Heart right ventricle (tissue), 16 donors: Measurements from ENCODE around the gene CXCL5. TPM values are rescaled to one million over a fixed set of nuclear protein-coding genes. Genes with fewer than 3 reads are reported as not detected.

Experiments used
- ATAC-seq, 8 donors: fragments of 200-7000 bp; cut with Tn5 transposase; one replicate each; pipeline ENCODE4 v1.9.1; 2020; ENCODE audit warnings: mild to moderate bottlenecking in 8 of 8, moderate library complexity in 8 of 8, moderate number of reproducible peaks in 1 of 8
- DNase-seq, 2 donors: peaks; one replicate each; pipeline ENCODE4 v3.0.0-alpha.2; 2020
- H3K27ac ChIP-seq, 10 donors: fragments of 200-600 bp; sonication (generic) in 2 of 10; one replicate each; pipeline versions ENCODE4 v1.5.0 to v1.8.0; 2020 to 2022; ENCODE audit warnings: mild to moderate bottlenecking in 3 of 10
- H3K27me3 ChIP-seq, 7 donors: fragments of 200-600 bp; one replicate each; pipeline ENCODE4 v1.8.0; 2021 to 2022; ENCODE audit warnings: mild to moderate bottlenecking in 2 of 7
- H3K36me3 ChIP-seq, 9 donors: fragments of 200-600 bp; sonication (generic) in 1 of 9; one replicate each; pipeline versions ENCODE4 v1.5.0 to v1.8.0; 2020 to 2022; ENCODE audit warnings: mild to moderate bottlenecking in 2 of 9
- H3K4me1 ChIP-seq, 9 donors: fragments of 200-600 bp; sonication (generic) in 1 of 9; one replicate each; pipeline versions ENCODE4 v1.5.0 to v1.8.0; 2020 to 2022; ENCODE audit warnings: mild to moderate bottlenecking in 4 of 9
- H3K4me3 ChIP-seq, 10 donors: fragments of 200-600 bp; sonication (generic) in 2 of 10; one replicate each; pipeline versions ENCODE4 v1.5.0 to v1.8.0; 2020 to 2022; ENCODE audit warnings: mild to moderate bottlenecking in 7 of 10, moderate library complexity in 2 of 10
- H3K9me3 ChIP-seq, 11 donors: fragments of 200-600 bp in 10 of 11; sonication (generic) in 2 of 11; one replicate each; pipeline versions ENCODE4 v1.5.0 to v1.8.0; 2013 to 2022; ENCODE audit warnings: mild to moderate bottlenecking in 2 of 11, control low read depth in 1 of 11, moderate library complexity in 1 of 11
- CTCF ChIP-seq, 9 donors: fragments of 200-600 bp; sonication (generic) in 2 of 9; IDR thresholded peaks; one replicate each; pipeline versions ENCODE4 v1.5.0 to v1.8.0; 2021 to 2022; ENCODE audit warnings: antibody characterized with exemption in 9 of 9, mild to moderate bottlenecking in 5 of 9, moderate library complexity in 1 of 9
- WGBS, 2 donors: extraction: QIAGEN DNeasy Blood & Tissue Kit; methylation state at CpG; one replicate each; pipeline ENCODE4 v1.1.7; 2013; ENCODE audit warnings: inconsistent platforms in 1 of 2; 5-methylcytosine and 5-hydroxymethylcytosine counted together
- intact Hi-C, 10 donors: fragments of 100-400 bp; cut with DNase I; formaldehyde crosslinking; loops; one replicate each; pipeline versions ENCODE4 v1.11.1 to v1.14.2; 2022
- polyA plus RNA-seq, 2 donors: library from polyadenylated mRNA; stranded (reverse); fragments of 200-250 nt; gene quantifications; one replicate each; pipeline ENCODE4 v1.2.3, GENCODE V29; 2013
- total RNA-seq, 10 donors: library from RNA; stranded (reverse); fragmentation: NEBNext Ultra II Directional in 3 of 10; extraction: Animal tissue kit (Norgen Biotek cat#: 25700) in 3 of 10; gene quantifications; one replicate each; pipeline versions ENCODE4 v1.2.1 to v1.2.4, GENCODE V29; 2021 to 2023
- donor health status: Arrhythmogenic right ventricular cardiomyopathy.
- donor health status: ischemic (EF 13 %, LVEDD 7.1; RV severe dilation, severe dysfunction).
- donor health status: healthy with polysubstance abuse.
- donor health status: DM: no; HTN: yes; CAD: no.
- donor health status: DM: no; HTN: no; CAD: no.
- donor health status: ischemic (EF 25% LVEDD 6.9; RV normal size, moderate dysfunction).
- donor health status: ischemic (EF 25% LVEDD 5.7; RV mildly dilated, moderate dysfunction).
- donor health status: healthy.
- donor health status: DM: yes; HTN: yes; CAD: no.
- donor health status: Ischemic cardiomyopathy.
- donor health status: ischemic (EF 35%, LVEDD 5.7; RV mildly dilated, moderate dysfunction).
- donor health status: nonischemic (EF 11% LVEDD 7.7; RV severe dilation, severe dysfunction).
- donor health status: DM: yes; HTN: yes; CAD: no.
- donor health status: PGD.
- donor health status: ischemic (EF 29% LVEDD 5.4; RV normal size, mild dysfunction).
- donor health status: nonischemic (EF 23%, LVEDD 6.1; RV moderate dilation, normal function).

Gene CXCL5
- total and polyA plus RNA-seq, 12 donors, result 0.07 to 0.25 (median 0.15) TPM; not detected in 7

GRCh38 chr4:73948291-73948690, 50.2 kb downstream of the CXCL5 start:
- TF ChIP-seq CTCF (IDR thresholded peaks at IDR 0.05), result no peak
- no peak for DNase-seq
- no peaks in the 10 kb centered on the region for H3K9me3 ChIP-seq
- H3K4me3 ChIP-seq, result no peak overlapping the region
- H3K36me3 ChIP-seq, result no peaks in the 10 kb centered on the region
- WGBS, 2 donors, result 69 to 79% methylated on average over 1 of the region's 1 CpG
- ATAC-seq, result no peak
- H3K27me3 ChIP-seq, result peaks cover 6 to 41% (median 31%) of the 10 kb centered on the region in 7 donors
- H3K27ac ChIP-seq, result no peak overlapping the region
- peaks cover 5 to 15% (median 12%) of the 10 kb centered on the region in 9 donors for H3K4me1 ChIP-seq
- intact Hi-C loops, result loop anchor here in 1 of 10 donors (10.0 kb wide), 1 partner anchor 187 kb away; no protein-coding TSS in a partner anchor

GRCh38 chr4:73947239-73947985, 51.1 kb downstream of the CXCL5 start:
- peaks cover 5 to 15% (median 12%) of the 10 kb centered on the region in 9 donors for H3K4me1 ChIP-seq
- WGBS, 2 donors, result 75 to 77% methylated on average over 3 of the region's 3 CpGs
- DNase-seq (no peak), ATAC-seq (no peak)
- TF ChIP-seq CTCF (IDR thresholded peaks at IDR 0.05), result no peak
- H3K27me3 ChIP-seq, result peaks cover 6 to 50% (median 40%) of the 10 kb centered on the region in 7 donors
- intact Hi-C loops, result loop anchor here in 1 of 10 donors (10.0 kb wide), 1 partner anchor 187 kb away; no protein-coding TSS in a partner anchor
- H3K36me3 ChIP-seq, result no peaks in the 10 kb centered on the region
- H3K4me3 ChIP-seq, result no peak overlapping the region
- H3K27ac ChIP-seq, result no peak overlapping the region
- no peaks in the 10 kb centered on the region for H3K9me3 ChIP-seq

GRCh38 chr4:73945674-73946449, 52.6 kb downstream of the CXCL5 start:
- peaks cover 6 to 65% (median 47%) of the 10 kb centered on the region in 7 donors for H3K27me3 ChIP-seq
- no peaks in the 10 kb centered on the region for H3K36me3 ChIP-seq
- H3K4me1 ChIP-seq, result peaks cover 5 to 15% (median 12%) of the 10 kb centered on the region in 9 donors
- no peaks in the 10 kb centered on the region for H3K9me3 ChIP-seq
- no peak overlapping the region for H3K27ac ChIP-seq
- no peak for TF ChIP-seq CTCF (IDR thresholded peaks at IDR 0.05)
- DNase-seq (no peak), ATAC-seq (no peak)
- 76 to 78% methylated on average over 3 of the region's 3 CpGs for WGBS, 2 donors
- no peak overlapping the region for H3K4me3 ChIP-seq
- intact Hi-C loops, result loop anchor here in 1 of 10 donors (10.0 kb wide), 1 partner anchor 189 kb away; no protein-coding TSS in a partner anchor

Other genes starting within 250 kb of the CXCL5 start
- 1 to 10 TPM in 1 of 10 donors, under 1 TPM in 1, not detected in 8; 0.28 to 3.7 TPM for gene CXCL6, start 162.0 kb downstream of the CXCL5 start, total RNA-seq
- under 1 TPM in 1 of 2 donors, not detected in 1; 0.16 TPM for gene CXCL6, start 162.0 kb downstream of the CXCL5 start, polyA plus RNA-seq
- not detected for gene PF4V1, start 145.4 kb downstream of the CXCL5 start, total RNA-seq
- not detected for gene PF4V1, start 145.4 kb downstream of the CXCL5 start, polyA plus RNA-seq
- gene CXCL1, start 129.3 kb downstream of the CXCL5 start, total RNA-seq, result 10 to 100 TPM in 1 of 10 donors, 1 to 10 TPM in 6, under 1 TPM in 3; 0.30 to 15.0 (median 1.3) TPM
- gene CXCL1, start 129.3 kb downstream of the CXCL5 start, polyA plus RNA-seq, result 1 to 10 TPM; 1.8 to 2.6 TPM
- gene PF4, start 16.6 kb downstream of the CXCL5 start, total RNA-seq, result under 1 TPM in 1 of 10 donors, not detected in 9; 0.76 TPM
- gene PF4, start 16.6 kb downstream of the CXCL5 start, polyA plus RNA-seq, result under 1 TPM in 1 of 2 donors, not detected in 1; 0.61 TPM
- gene PPBP, start 10.5 kb downstream of the CXCL5 start, total RNA-seq, result 1 to 10 TPM in 2 of 10 donors, under 1 TPM in 5, not detected in 3; 0.42 to 1.5 (median 0.50) TPM
- gene PPBP, start 10.5 kb downstream of the CXCL5 start, polyA plus RNA-seq, result under 1 TPM in 1 of 2 donors, not detected in 1; 0.58 TPM
- 1 to 10 TPM in 5 of 10 donors, under 1 TPM in 4, not detected in 1; 0.24 to 5.1 (median 1.4) TPM for gene CXCL3, start 40.0 kb upstream of the CXCL5 start, total RNA-seq
- gene CXCL3, start 40.0 kb upstream of the CXCL5 start, polyA plus RNA-seq, result 1 to 10 TPM; 1.1 to 1.9 TPM
- 10 to 100 TPM in 7 of 10 donors, 1 to 10 TPM in 3; 8.1 to 37.2 (median 13.4) TPM for gene CXCL2, start 100.5 kb upstream of the CXCL5 start, total RNA-seq
- 10 to 100 TPM in 1 of 2 donors, 1 to 10 TPM in 1; 7.7 to 28.5 TPM for gene CXCL2, start 100.5 kb upstream of the CXCL5 start, polyA plus RNA-seq
- gene MTHFD2L, start 159.4 kb upstream of the CXCL5 start, total RNA-seq, result 10 to 100 TPM in 8 of 10 donors, 1 to 10 TPM in 2; 8.1 to 19.3 (median 12.5) TPM
- 1 to 10 TPM; 5.7 to 9.7 TPM for gene MTHFD2L, start 159.4 kb upstream of the CXCL5 start, polyA plus RNA-seq